GM21737 (cell line): ENCODE data around the gene FOXO1.

Source experiments
- ATAC-seq: cut with Tn5 transposase; IDR thresholded peaks from one replicate; pipeline ENCODE4 v1.9.1; 2021; ENCODE audit warnings: mild to moderate bottlenecking, moderate library complexity; ENCODE audit not compliant: unreplicated experiment

FOXO1 gene

GRCh38 chr13:40640202-40640601 is 26.2 kb downstream of the FOXO1 start:
- ATAC-seq: no peak

- ATAC-seq: no peak
Observed at GRCh38 chr13:40639221-40639681, 27.2 kb downstream of the FOXO1 start.

- ATAC-seq: no peak
Observed at GRCh38 chr13:40637643-40638042, 28.8 kb downstream of the FOXO1 start.

- ATAC-seq: no peak
Observed at GRCh38 chr13:40635315-40635995, 31.0 kb downstream of the FOXO1 start.

- no peak for ATAC-seq
Observed at GRCh38 chr13:40632915-40633314, 33.5 kb downstream of the FOXO1 start.

GRCh38 chr13:40631605-40632004 is 34.8 kb downstream of the FOXO1 start:
- ATAC-seq: peak; percentile 45

GRCh38 chr13:40629678-40630384 is 36.6 kb downstream of the FOXO1 start:
- ATAC-seq: peak; percentile 66

GRCh38 chr13:40626977-40627376 is 39.5 kb downstream of the FOXO1 start:
- ATAC-seq: no peak

- no peak for ATAC-seq
Observed at GRCh38 chr13:40626561-40626960, 39.9 kb downstream of the FOXO1 start.

GRCh38 chr13:40624986-40625385 is 41.5 kb downstream of the FOXO1 start:
- no peak for ATAC-seq

GRCh38 chr13:40624383-40624782 is 42.1 kb downstream of the FOXO1 start:
- no peak for ATAC-seq

GRCh38 chr13:40622761-40623160 is 43.7 kb downstream of the FOXO1 start:
- no peak for ATAC-seq

- no peak for ATAC-seq
Observed at GRCh38 chr13:40622246-40622645, 44.2 kb downstream of the FOXO1 start.

- ATAC-seq: no peak
Observed at GRCh38 chr13:40619479-40619814, 47.0 kb downstream of the FOXO1 start.

GRCh38 chr13:40618581-40619478 is 47.6 kb downstream of the FOXO1 start:
- ATAC-seq: no peak

GRCh38 chr13:40617801-40618356 is 48.6 kb downstream of the FOXO1 start:
- ATAC-seq: no peak

GRCh38 chr13:40615619-40616018 is 50.8 kb downstream of the FOXO1 start:
- no peak for ATAC-seq

GRCh38 chr13:40613914-40614313 is 52.5 kb downstream of the FOXO1 start:
- ATAC-seq: no peak

- peak; percentile 76 for ATAC-seq
Observed at GRCh38 chr13:40613192-40613818, 53.1 kb downstream of the FOXO1 start.

GRCh38 chr13:40612041-40612440 is 54.4 kb downstream of the FOXO1 start:
- ATAC-seq: no peak

- no peak for ATAC-seq
Observed at GRCh38 chr13:40611635-40612034, 54.8 kb downstream of the FOXO1 start.
